ENCODE results near the gene TUBA3D. TPM values are rescaled to one million over a fixed set of nuclear protein-coding genes. Genes with fewer than 3 reads are reported as not detected.
"Not testable (repeated sequence)": the region's sequence is repeated elsewhere in the genome, so short reads cannot be mapped to it uniquely, and the experiment has no call there.

The TUBA3D gene
- total and polyA plus RNA-seq, 2 donors (not counting 1 experiment from before 2014, with no cell fraction given): not detected

DNA sequence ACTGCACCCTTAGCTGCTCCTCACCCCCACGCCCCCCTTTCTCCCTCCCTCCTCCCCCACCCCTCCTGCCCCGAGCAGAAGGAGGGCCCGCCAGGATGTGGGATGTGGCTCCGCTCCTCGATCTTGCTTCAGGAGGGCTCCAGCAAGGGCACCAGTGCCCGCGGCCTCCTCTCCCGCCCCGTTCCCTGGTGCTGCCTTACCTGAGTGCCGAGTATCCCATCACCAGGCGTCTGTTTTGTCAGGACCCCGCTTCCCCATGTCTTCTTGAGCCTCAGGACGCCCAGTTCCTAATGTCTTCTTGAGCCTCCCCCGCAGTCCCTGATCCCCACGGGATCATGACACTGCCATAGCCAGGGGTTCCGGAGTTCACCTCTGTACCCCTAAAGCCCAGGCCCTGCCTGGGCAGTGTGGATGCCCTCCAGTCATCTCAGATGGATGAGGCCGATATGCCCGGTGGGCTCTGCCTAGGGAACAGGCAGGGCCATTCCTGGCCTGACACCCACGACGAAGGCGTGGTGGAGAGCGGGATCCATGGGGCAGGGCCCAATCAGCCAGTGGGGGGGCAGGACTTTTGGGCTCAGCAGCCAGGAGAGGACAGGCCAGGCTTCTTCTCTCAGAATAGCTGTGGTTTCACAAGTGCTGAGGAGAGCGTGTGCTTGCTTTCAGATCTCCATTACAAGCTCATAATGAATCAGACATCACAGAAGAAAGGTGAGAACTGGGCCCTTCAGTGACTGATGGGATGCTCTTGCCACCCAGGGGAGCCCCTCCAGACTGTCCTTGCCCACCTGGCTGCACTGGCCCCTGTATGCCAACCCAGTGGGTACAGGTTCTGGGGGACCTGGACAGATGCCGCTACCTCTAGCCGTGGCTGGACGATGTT is 53.3 kb downstream of the TUBA3D start:
- H3K79me2 ChIP-seq (ENCODE audit: control insufficient read depth, insufficient read depth, low read length); H3K4me3 ChIP-seq (replicated peaks in 1 of 4; ENCODE audit: control extremely low read depth in 1 of 4, insufficient read depth in 1 of 4, low read depth in 3 of 4, low read length in 4 of 4); H3K4me2 ChIP-seq (ENCODE audit: extremely low read depth, insufficient read depth, low read length); H3K9me3 ChIP-seq (ENCODE audit: control insufficient read depth, insufficient read depth, low read depth, low read length); H3K4me1 ChIP-seq (ENCODE audit: control insufficient read depth, extremely low read depth, insufficient read depth, low read length); DNase-seq (ENCODE audit: low read depth in 2 of 2); H4K20me1 ChIP-seq (ENCODE audit: control insufficient read depth, extremely low read depth, insufficient read depth, low read length); H3K36me3 ChIP-seq (ENCODE audit: control insufficient read depth, insufficient read depth, low read length); H3K9ac ChIP-seq (ENCODE audit: insufficient read depth, low read length); H3K27me3 ChIP-seq (ENCODE audit: control insufficient read depth, insufficient read depth, low read length); H3K27ac ChIP-seq (ENCODE audit: insufficient read depth, low read length); H2AFZ ChIP-seq (ENCODE audit: low read length): not testable (repeated sequence)

DNA sequence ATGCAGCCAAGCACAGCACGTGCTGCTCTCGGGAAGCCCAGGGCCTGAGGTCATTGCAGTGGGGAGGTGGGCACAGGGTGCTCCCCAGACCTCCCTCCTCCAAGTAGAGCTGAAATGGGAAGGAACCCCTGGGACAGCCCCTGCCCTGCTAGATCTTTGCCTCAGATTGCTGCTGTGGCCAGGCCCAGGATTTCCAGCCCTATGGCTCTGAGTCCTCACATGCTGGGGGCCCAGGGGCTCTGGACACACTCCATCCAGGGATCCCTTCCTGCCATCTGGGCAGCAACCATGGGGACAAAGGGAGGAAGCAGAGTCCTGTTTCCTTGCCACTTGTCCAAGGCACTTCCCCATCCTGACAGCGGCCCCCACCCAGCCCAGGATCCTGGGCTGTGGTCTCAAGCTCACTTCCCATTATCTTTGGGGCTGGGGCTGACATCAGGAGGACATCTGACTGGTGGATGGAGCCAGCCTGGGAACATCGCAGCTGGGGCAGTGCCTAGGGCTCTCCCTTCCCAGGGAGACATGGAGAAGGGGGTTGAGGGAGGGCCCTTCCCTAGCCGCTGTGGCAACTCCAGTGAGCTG is 54.0 kb downstream of the TUBA3D start:
- H3K9me3 ChIP-seq (ENCODE audit: control insufficient read depth, insufficient read depth, low read depth, low read length); DNase-seq (ENCODE audit: low read depth in 2 of 2); H3K4me3 ChIP-seq (replicated peaks in 1 of 4; ENCODE audit: control extremely low read depth in 1 of 4, insufficient read depth in 1 of 4, low read depth in 3 of 4, low read length in 4 of 4); H3K79me2 ChIP-seq (ENCODE audit: control insufficient read depth, insufficient read depth, low read length); H3K4me1 ChIP-seq (ENCODE audit: control insufficient read depth, extremely low read depth, insufficient read depth, low read length); H3K9ac ChIP-seq (ENCODE audit: insufficient read depth, low read length); H3K4me2 ChIP-seq (ENCODE audit: extremely low read depth, insufficient read depth, low read length); H3K27ac ChIP-seq (ENCODE audit: insufficient read depth, low read length); H3K36me3 ChIP-seq (ENCODE audit: control insufficient read depth, insufficient read depth, low read length); H4K20me1 ChIP-seq (ENCODE audit: control insufficient read depth, extremely low read depth, insufficient read depth, low read length); H2AFZ ChIP-seq (ENCODE audit: low read length); H3K27me3 ChIP-seq (ENCODE audit: control insufficient read depth, insufficient read depth, low read length): not testable (repeated sequence)

DNA sequence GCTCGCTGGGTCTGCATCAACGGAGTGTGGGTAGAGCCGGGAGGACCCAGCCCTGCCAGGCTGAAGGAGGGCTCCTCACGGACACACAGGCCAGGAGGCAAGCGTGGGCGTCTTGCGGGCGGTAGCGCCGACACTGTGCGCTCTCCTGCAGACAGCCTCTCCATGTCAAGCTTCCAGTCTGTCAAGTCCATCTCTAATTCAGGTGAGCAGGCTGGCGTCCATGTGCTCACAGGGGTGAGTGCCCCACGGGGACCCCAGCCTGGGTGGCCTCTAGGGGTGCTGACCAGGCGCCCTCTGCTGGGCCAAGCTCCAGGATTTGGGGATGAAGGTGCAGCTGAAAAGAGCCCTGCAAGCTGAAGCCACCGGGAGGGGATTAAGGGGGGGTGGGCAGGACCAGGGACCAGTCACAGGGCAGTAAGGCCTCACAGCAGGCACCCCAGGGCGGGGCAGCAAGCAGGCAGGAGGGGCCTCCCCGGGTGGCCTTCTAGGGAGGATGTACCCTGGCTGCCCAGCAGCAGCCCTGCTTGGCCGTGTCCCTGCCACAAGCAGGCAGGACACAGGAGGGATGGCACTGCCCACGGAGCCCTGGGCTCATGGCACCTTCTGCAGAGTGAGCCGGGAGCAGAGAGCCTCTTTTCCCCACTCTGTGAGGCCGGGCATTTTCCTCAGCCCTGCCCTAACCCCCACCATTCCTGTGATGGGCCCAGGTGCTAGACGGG is 54.9 kb downstream of the TUBA3D start:
- not testable (repeated sequence) for H3K27me3 ChIP-seq (ENCODE audit: control insufficient read depth, insufficient read depth, low read length); H4K20me1 ChIP-seq (ENCODE audit: control insufficient read depth, extremely low read depth, insufficient read depth, low read length); H3K4me2 ChIP-seq (ENCODE audit: extremely low read depth, insufficient read depth, low read length); H3K27ac ChIP-seq (ENCODE audit: insufficient read depth, low read length); H2AFZ ChIP-seq (ENCODE audit: low read length); H3K9me3 ChIP-seq (ENCODE audit: control insufficient read depth, insufficient read depth, low read depth, low read length); H3K4me3 ChIP-seq (replicated peaks in 1 of 4; ENCODE audit: control extremely low read depth in 1 of 4, insufficient read depth in 1 of 4, low read depth in 3 of 4, low read length in 4 of 4); H3K79me2 ChIP-seq (ENCODE audit: control insufficient read depth, insufficient read depth, low read length); DNase-seq (ENCODE audit: low read depth in 2 of 2); H3K36me3 ChIP-seq (ENCODE audit: control insufficient read depth, insufficient read depth, low read length); H3K4me1 ChIP-seq (ENCODE audit: control insufficient read depth, extremely low read depth, insufficient read depth, low read length); H3K9ac ChIP-seq (ENCODE audit: insufficient read depth, low read length)

DNA sequence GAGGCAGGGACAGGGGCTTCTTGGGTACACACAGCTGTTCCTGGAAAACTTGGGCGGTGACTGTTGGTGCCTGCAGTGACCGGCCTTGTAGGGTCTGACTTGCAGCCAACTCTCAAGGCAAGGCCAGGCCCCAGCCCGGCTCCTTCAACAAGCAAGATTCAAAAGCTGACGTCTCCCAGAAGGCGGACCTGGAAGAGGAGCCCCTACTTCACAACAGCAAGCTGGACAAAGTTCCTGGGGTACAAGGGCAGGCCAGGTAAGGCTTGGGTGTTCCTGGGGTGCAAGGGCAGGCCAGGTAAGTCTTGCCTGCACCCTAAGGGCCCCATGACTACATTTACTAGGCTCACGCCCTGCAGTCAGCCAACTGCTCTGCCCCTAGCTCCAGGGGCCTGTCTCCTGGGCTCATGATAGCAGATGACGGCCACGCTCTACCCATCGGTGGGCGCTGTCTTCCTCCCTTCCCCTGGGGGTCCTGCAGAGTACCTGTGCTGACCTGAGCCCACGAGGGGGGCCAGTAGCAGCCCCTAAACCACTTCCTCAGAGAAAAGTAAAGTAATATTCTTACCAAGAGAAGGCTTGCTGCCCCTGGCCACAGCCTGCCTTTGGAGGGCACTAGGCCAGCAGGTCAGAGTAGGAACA is 55.7 kb downstream of the TUBA3D start:
- H4K20me1 ChIP-seq (ENCODE audit: control insufficient read depth, extremely low read depth, insufficient read depth, low read length); H3K27ac ChIP-seq (ENCODE audit: insufficient read depth, low read length); H3K27me3 ChIP-seq (ENCODE audit: control insufficient read depth, insufficient read depth, low read length); H3K79me2 ChIP-seq (ENCODE audit: control insufficient read depth, insufficient read depth, low read length); H3K9ac ChIP-seq (ENCODE audit: insufficient read depth, low read length); H2AFZ ChIP-seq (ENCODE audit: low read length); H3K4me1 ChIP-seq (ENCODE audit: control insufficient read depth, extremely low read depth, insufficient read depth, low read length); H3K36me3 ChIP-seq (ENCODE audit: control insufficient read depth, insufficient read depth, low read length); DNase-seq (ENCODE audit: low read depth in 2 of 2); H3K4me2 ChIP-seq (ENCODE audit: extremely low read depth, insufficient read depth, low read length); H3K9me3 ChIP-seq (ENCODE audit: control insufficient read depth, insufficient read depth, low read depth, low read length); H3K4me3 ChIP-seq (replicated peaks in 1 of 4; ENCODE audit: control extremely low read depth in 1 of 4, insufficient read depth in 1 of 4, low read depth in 3 of 4, low read length in 4 of 4): not testable (repeated sequence)

Other genes with a start within 250 kb of the TUBA3D start
- gene RAB6D, start 112.0 kb upstream of the TUBA3D start, total RNA-seq: under 0.01 TPM in 1 of 2 replicates, not detected in the other
- 0.02 and 0.06 TPM in 2 replicates for gene RAB6D, start 112.0 kb upstream of the TUBA3D start, polyA plus RNA-seq
- 65.2 and 88.4 TPM in 2 replicates for gene MZT2A, start 16.3 kb downstream of the TUBA3D start, total RNA-seq
- 30.1 and 30.8 TPM in 2 replicates for gene MZT2A, start 16.3 kb downstream of the TUBA3D start, polyA plus RNA-seq
- 5.9 and 6.7 TPM in 2 replicates for gene CCDC74A, start 51.8 kb downstream of the TUBA3D start, total RNA-seq
- gene CCDC74A, start 51.8 kb downstream of the TUBA3D start, polyA plus RNA-seq: 5.4 and 6.5 TPM in 2 replicates

Data from fibroblast of lung (primary cell).